Measurements from ENCODE around the gene BMPR1A.
"Not testable (repeated sequence)": the region's sequence is repeated elsewhere in the genome, so short reads cannot be mapped to it uniquely, and the experiment has no call there.

The BMPR1A gene

DNA sequence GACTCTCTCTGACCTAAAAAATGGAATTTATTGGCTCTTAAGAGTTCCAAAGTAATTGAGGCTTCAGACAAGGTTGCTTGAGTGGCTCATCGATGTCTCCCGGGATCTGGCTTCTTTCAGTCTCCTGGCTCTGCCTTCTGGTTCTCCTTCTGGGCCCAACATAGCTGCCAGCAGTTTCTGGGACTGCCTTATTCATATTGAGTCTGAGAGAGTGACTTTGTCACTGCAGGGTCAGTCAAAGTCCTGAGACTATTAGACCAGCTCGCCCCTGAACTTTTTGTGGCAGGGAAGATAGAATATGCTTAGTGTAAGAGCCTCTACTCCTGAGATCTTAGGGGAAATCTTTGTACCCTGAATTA, 107.0 kb downstream of the BMPR1A start:
- Mint-ChIP-seq H3K27me3 (ENCODE audit: low read depth) (no peaks in the 10 kb centered on the region), H3K36me3 (ENCODE audit: low read depth) (no peaks in the 10 kb centered on the region), H3K4me1 (ENCODE audit: low read depth) (no peaks in the 10 kb centered on the region), H3K27ac (no peak overlapping the region), H3K9me3 (no peaks in the 10 kb centered on the region), H3K4me3 (no peak overlapping the region)
- no peak for DNase-seq (ENCODE audit: low spot score)

DNA sequence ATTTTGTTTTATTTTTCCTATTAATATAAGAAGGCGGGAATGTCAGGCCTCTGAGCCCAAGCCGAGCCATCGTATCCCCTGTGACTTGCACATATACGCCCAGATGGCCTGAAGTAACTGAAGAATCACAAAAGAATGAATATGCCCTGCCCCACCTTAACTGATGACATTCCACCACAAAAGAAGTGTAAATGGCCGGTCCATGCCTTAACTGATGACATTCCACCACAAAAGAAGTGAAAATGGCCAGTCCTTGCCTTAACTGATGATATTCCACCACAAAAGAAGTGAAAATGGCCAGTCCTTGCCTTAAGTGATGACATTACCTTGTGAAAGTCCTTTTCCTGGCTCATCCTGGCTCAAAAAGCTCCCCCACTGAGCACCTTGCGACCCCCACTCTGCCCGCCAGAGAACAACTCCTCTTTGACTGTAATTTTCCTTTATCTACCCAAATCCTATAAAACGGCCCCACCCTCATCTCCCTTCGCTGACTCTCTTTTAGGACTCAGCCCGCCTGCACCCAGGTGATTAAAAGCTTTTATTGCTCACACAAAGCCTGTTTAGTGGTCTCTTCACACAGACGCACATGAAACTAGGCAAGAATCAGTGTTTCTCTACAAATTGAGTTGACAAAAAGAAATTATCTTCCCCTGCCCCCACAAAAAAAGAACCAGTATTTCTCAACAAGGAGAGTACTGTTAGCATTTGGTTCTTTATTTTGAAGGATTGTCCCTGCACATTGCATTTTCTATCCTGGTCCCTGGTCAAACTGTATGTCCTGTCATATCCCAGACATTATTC, 108.8 kb downstream of the BMPR1A start:
- DNase-seq (ENCODE audit: low spot score); H3K27ac Mint-ChIP-seq; H3K4me3 Mint-ChIP-seq; H3K4me1 Mint-ChIP-seq (ENCODE audit: low read depth); H3K9me3 Mint-ChIP-seq; H3K36me3 Mint-ChIP-seq (ENCODE audit: low read depth); H3K27me3 Mint-ChIP-seq (ENCODE audit: low read depth): not testable (repeated sequence)

DNA sequence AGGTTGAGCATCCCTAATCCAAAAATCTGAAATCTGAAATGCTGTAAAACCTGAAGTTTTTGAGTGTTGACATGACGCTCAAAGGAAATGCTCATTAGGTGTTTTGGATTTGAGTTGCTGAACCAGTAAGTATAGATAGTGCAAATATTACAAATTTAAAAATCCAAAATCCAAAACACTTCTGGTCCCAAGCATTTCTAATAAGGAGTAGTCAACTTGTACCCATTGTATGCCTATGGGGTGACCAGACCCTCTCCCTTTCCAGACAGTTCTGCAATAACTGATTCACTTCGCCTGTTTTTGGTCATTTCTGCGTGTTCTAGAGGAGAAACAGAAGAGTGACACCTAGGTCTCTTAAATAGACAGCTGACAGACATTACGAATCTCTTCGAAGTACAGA, 110.7 kb downstream of the BMPR1A start:
- no peak overlapping the region for H3K4me3 Mint-ChIP-seq
- no peaks in the 10 kb centered on the region for H3K36me3 Mint-ChIP-seq (ENCODE audit: low read depth)
- no peaks in the 10 kb centered on the region for H3K4me1 Mint-ChIP-seq (ENCODE audit: low read depth)
- peaks cover 3% of the 10 kb centered on the region for H3K27me3 Mint-ChIP-seq (ENCODE audit: low read depth)
- DNase-seq (ENCODE audit: low spot score): no peak
- H3K9me3 Mint-ChIP-seq: no peaks in the 10 kb centered on the region
- H3K27ac Mint-ChIP-seq: no peak overlapping the region

DNA sequence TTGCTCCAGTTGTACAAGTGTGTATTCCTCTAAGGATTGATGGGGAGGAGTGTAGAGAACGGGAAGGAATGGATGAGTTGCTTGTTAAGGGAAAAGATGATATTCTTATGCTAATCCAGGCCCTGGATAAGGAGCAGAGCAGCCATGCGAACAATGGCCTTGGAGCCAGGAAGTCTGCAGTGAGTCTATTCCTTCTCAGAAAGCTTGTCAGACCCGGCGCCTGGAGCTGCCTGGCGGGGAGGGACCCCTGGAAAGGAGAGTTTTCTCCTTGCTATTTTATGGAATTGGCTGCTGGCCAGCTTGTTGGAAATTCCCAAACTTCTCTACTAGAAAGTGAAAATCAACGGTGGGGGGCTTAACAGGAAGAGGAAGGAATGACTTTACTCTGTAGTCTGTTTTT, 111.9 kb downstream of the BMPR1A start:
- no peak for DNase-seq (ENCODE audit: low spot score)
- H3K27ac Mint-ChIP-seq: no peak overlapping the region

DNA sequence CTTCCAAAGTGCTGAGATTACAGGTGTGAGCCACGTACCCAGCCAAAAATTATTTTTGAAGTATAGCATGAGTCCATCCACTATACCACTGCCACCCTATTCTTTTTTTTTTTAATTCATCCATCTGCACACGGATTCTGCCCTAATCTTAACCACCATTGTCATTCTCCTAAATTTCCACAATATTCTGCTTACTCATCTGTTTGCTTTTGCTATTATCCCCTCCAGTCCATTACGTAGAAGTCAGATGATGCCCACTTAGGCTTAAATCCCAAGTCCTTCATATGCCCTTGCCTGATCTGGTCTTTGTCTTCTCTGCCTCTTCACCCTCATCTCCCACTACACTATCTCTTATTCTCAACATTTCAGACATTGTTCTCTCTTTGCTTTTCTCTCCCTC, 114.3 kb downstream of the BMPR1A start:
- Mint-ChIP-seq H3K27me3 (ENCODE audit: low read depth) (peaks cover 3% of the 10 kb centered on the region), H3K27ac (no peak overlapping the region), H3K4me1 (ENCODE audit: low read depth) (no peaks in the 10 kb centered on the region), H3K9me3 (no peaks in the 10 kb centered on the region), H3K36me3 (ENCODE audit: low read depth) (no peaks in the 10 kb centered on the region), H3K4me3 (no peak overlapping the region)
- DNase-seq (ENCODE audit: low spot score): no peak

More for the DNA sequence above, 111.9 kb downstream of the BMPR1A start:
- H3K9me3 Mint-ChIP-seq: no peaks in the 10 kb centered on the region
- H3K27me3 Mint-ChIP-seq (ENCODE audit: low read depth): peaks cover 3% of the 10 kb centered on the region
- H3K36me3 Mint-ChIP-seq (ENCODE audit: low read depth): no peaks in the 10 kb centered on the region
- no peaks in the 10 kb centered on the region for H3K4me1 Mint-ChIP-seq (ENCODE audit: low read depth)
- no peak overlapping the region for H3K4me3 Mint-ChIP-seq

DNA sequence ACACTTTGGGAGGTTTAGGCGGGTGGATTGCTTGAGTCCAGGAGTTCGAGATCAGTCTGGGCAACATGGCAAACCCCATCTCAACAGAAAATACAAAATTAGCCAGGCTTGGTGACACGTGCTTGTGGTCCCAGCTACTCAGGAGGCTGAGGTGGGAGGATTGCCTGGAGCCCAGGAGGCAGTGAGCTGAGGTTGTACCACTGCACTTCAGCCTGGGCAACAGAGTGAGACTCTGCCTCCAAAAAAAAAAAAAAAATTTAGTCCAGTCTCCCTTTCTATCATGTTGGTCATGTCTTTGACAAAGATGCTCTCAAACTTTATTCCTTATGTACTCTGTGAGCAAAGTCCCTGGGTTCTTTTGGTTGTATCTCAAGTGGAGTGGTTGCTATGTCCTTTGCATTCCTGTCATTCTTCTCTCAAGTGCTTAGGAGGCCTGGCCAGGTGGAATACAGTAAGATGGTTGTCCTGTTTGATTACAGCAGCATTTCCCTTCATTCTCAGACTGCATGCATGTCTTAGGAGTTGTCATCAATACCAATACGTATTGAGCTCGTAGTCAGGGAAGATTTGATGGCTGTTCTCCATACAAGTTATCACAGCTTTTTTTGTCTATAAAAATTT, 115.3 kb downstream of the BMPR1A start:
- no peak overlapping the region for H3K4me3 Mint-ChIP-seq
- DNase-seq (ENCODE audit: low spot score): no peak

DNA sequence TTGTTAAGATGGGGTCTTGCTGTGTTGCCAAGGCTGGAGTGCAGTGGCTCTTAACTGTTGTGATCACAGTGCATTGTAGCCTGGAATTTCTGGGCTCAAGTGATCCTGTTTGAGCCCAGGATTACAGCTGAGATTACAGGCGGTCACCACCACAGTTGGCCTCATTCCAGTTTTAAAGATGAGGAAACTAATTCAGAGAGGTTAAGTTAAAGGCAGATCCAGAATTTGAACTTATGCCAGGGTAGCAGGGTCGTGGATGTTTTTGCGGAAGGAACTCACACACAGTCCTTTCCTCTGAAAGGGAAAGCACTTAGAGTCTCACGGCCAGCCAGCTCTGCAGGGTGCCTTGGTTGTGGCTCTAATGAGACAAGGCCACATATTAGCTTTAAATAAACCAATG, 116.3 kb downstream of the BMPR1A start:
- Mint-ChIP-seq H3K27ac (no peak overlapping the region), H3K4me1 (ENCODE audit: low read depth) (no peaks in the 10 kb centered on the region), H3K9me3 (no peaks in the 10 kb centered on the region), H3K27me3 (ENCODE audit: low read depth) (peaks cover 3% of the 10 kb centered on the region), H3K36me3 (ENCODE audit: low read depth) (no peaks in the 10 kb centered on the region), H3K4me3 (no peak overlapping the region)
- no peak for DNase-seq (ENCODE audit: low spot score)

More for the DNA sequence above, 115.3 kb downstream of the BMPR1A start:
- no peak overlapping the region for H3K27ac Mint-ChIP-seq
- no peaks in the 10 kb centered on the region for H3K4me1 Mint-ChIP-seq (ENCODE audit: low read depth)
- H3K27me3 Mint-ChIP-seq (ENCODE audit: low read depth): peaks cover 3% of the 10 kb centered on the region
- H3K36me3 Mint-ChIP-seq (ENCODE audit: low read depth): no peaks in the 10 kb centered on the region
- no peaks in the 10 kb centered on the region for H3K9me3 Mint-ChIP-seq

DNA sequence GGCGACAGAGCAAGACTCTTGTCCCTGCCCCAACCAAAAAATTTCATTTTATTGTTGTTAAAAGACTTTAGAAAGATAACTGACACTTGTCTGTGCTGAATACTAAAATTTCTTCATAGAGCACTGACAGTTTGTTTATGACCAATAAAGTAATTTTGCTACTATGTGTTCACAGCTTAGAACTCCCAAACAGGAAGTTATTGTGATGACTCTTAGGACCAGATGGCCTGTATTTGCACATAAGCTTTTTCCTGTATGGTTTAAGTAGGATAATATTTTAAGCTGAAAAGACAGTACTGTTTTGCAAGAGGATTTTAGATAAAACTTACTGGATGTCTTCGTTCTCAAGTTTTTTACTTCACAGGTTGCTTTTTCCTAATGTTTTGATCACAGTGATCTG, 120.3 kb downstream of the BMPR1A start:
- Mint-ChIP-seq H3K4me1 (ENCODE audit: low read depth) (peaks cover 4% of the 10 kb centered on the region), H3K9me3 (no peaks in the 10 kb centered on the region), H3K27me3 (ENCODE audit: low read depth) (peaks cover 2% of the 10 kb centered on the region), H3K4me3 (no peak overlapping the region), H3K36me3 (ENCODE audit: low read depth) (no peaks in the 10 kb centered on the region), H3K27ac (no peak overlapping the region)
- DNase-seq (ENCODE audit: low spot score): no peak

DNA sequence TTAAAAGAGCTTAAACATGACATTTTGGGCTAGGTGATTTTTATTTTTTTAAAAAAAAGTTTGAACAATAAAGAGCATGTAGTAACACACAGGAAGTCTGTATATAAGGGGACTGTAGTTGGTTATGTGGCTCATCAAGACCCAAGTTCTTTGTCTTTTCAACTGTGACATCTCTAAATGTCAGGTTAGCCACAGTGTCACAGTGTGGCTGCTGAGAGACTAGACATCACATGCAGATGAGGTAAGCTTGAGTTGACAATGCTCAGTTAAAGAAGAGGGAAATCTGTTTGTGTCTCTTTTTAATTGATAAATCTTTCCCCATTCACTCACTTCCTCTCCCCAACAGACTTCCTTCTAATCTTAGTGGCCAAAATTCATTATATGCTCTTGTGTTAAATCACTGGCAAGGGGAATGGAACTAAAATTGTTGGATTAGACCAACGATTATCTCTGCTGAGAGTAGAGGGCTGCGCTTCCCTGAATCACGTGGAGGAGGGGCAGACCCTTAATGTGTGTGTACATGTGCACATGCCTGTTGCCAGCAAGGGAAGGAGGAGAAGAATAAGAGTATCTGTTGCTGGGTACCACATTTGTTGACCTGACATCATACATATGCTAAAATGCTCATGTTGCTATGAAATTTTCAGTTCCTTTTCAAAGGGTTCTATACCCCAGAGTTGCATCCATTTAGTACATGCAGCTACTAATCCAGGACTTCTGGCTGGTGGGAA, 122.7 kb downstream of the BMPR1A start:
- Mint-ChIP-seq H3K9me3 (no peaks in the 10 kb centered on the region), H3K4me1 (ENCODE audit: low read depth) (peaks cover 4% of the 10 kb centered on the region), H3K4me3 (no peak overlapping the region), H3K27me3 (ENCODE audit: low read depth) (no peaks in the 10 kb centered on the region), H3K27ac (no peak overlapping the region), H3K36me3 (ENCODE audit: low read depth) (no peaks in the 10 kb centered on the region)
- DNase-seq (ENCODE audit: low spot score): no peak

DNA sequence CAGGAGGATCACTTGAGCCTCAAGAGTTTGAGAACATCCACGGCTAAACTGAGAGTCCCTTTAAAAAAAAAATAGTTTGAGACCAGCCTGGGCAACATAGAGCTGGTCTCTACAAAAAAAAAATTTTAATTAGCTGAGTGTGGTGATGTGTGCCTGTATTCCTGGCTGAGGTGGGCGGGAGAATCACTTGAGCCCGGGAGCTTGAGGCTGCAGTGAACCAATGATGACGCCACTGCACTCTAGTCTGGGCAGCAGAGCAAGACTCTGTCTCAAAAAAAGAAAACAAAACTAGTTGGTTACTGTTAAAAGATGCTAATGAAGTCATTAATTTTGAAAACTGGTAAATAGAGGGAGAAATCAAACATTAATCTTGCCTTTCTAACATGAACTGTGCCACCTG, 124.6 kb downstream of the BMPR1A start:
- H3K9me3 Mint-ChIP-seq: no peaks in the 10 kb centered on the region
- DNase-seq (ENCODE audit: low spot score): no peak
- H3K4me1 Mint-ChIP-seq (ENCODE audit: low read depth): peaks cover 4% of the 10 kb centered on the region
- no peaks in the 10 kb centered on the region for H3K36me3 Mint-ChIP-seq (ENCODE audit: low read depth)
- H3K27ac Mint-ChIP-seq: no peak overlapping the region
- no peak overlapping the region for H3K4me3 Mint-ChIP-seq
- no peaks in the 10 kb centered on the region for H3K27me3 Mint-ChIP-seq (ENCODE audit: low read depth)

DNA sequence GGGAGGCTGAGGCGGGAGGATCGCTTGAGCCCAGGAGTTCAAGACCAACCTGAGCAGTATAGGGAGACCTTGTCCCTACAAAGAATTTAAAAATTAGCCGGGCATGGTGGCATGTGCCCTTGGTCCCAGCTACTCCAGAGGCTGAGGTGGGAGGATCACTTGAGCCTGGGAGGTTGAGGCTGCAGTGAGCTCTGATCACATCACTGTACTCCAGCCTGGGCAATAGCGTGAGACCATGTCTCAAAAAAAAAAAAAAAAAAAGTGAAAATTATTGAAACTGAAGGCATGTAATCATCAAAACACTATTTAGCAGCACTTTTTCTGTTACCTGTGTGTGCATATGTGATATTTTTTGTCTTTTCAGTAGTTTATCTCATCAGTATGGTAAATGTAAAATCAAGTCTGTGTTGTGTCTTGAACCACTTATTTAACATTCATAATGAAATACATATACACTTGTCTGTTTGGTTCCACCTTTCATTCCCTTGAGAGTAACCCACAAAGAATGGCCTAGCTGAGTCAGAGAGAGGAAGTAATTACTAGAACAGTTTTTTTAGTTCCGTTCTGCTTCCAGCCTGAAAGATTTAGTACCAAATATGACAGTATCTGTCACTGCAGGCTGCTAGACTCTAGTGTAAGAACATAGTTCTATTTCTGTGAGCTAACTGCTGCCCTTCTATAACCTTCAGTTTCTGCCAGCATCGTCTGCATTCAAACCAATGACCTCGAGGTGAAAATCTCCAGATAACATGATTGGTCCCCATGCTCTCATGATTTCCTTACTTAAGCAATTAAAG, 132.4 kb downstream of the BMPR1A start:
- Mint-ChIP-seq H3K27ac (peak overlapping the region; percentile 44), H3K27me3 (ENCODE audit: low read depth) (no peaks in the 10 kb centered on the region), H3K4me3 (no peak overlapping the region), H3K36me3 (ENCODE audit: low read depth) (peaks cover 2% of the 10 kb centered on the region), H3K9me3 (no peaks in the 10 kb centered on the region), H3K4me1 (ENCODE audit: low read depth) (peaks cover 8% of the 10 kb centered on the region)
- DNase-seq (ENCODE audit: low spot score): no peak

DNA sequence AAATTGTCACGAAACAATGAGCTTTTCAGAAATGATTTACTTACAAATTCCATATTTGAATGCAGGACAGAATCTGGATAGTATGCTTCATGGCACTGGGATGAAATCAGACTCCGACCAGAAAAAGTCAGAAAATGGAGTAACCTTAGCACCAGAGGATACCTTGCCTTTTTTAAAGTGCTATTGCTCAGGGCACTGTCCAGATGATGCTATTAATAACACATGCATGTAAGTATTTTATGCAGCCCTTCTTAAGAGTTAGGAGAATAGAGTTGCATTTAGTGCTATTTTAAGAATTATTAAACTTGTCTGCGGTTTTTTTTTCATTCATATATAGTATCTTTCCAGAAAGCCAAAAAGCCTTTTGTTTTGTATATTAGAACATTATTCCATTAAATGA, 133.6 kb downstream of the BMPR1A start:
- no peak overlapping the region for H3K27ac Mint-ChIP-seq
- H3K9me3 Mint-ChIP-seq: no peaks in the 10 kb centered on the region
- H3K27me3 Mint-ChIP-seq (ENCODE audit: low read depth): no peaks in the 10 kb centered on the region
- peaks cover 8% of the 10 kb centered on the region for H3K4me1 Mint-ChIP-seq (ENCODE audit: low read depth)
- peaks cover 2% of the 10 kb centered on the region for H3K36me3 Mint-ChIP-seq (ENCODE audit: low read depth)
- no peak for DNase-seq (ENCODE audit: low spot score)
- H3K4me3 Mint-ChIP-seq: no peak overlapping the region

DNA sequence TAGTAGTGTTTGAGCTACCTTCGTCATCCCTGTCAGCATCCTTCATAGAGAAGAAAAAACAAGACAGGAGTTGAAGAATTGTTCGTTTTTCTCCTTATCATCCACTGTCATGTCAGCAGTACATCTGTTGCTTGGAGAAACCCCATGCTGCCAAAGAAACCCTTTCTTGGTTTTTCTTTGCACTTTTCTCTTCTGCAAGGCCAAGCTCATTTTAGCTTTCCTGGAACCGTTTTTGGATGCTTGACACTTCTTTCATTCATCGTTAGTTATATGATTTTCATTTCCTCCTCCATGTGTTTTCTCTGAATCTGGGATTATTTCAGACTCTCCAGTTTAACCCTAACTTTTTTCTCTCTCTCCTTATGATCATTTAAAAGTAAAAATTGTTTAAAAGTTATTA, 142.1 kb downstream of the BMPR1A start:
- H3K27ac Mint-ChIP-seq: no peak overlapping the region
- no peak overlapping the region for H3K4me3 Mint-ChIP-seq
- DNase-seq (ENCODE audit: low spot score): no peak
- no peaks in the 10 kb centered on the region for H3K4me1 Mint-ChIP-seq (ENCODE audit: low read depth)
- no peaks in the 10 kb centered on the region for H3K36me3 Mint-ChIP-seq (ENCODE audit: low read depth)
- peaks cover 3% of the 10 kb centered on the region for H3K27me3 Mint-ChIP-seq (ENCODE audit: low read depth)
- no peaks in the 10 kb centered on the region for H3K9me3 Mint-ChIP-seq

DNA sequence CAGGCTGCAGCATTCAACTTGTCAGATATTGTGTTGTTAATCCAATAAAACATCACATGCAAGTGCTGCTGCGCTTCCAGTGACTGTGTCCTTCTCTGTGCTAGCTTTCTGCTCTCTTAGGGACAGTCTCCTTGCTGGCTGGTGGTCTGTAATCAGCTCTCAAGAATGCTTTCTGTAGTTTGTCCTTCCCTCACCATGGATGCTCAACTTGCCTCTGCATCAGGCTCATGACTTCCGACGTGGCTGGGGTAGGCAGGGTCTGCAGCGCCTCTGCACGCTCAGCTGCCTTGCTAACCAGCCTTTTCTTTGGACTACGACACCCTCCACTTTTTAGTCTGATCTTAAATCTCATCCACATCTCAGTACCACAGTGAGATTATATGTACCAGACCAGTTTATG, 142.7 kb downstream of the BMPR1A start:
- Mint-ChIP-seq H3K9me3 (no peaks in the 10 kb centered on the region), H3K36me3 (ENCODE audit: low read depth) (no peaks in the 10 kb centered on the region), H3K4me3 (no peak overlapping the region), H3K27me3 (ENCODE audit: low read depth) (peaks cover 3% of the 10 kb centered on the region), H3K27ac (no peak overlapping the region), H3K4me1 (ENCODE audit: low read depth) (no peaks in the 10 kb centered on the region)
- DNase-seq (ENCODE audit: low spot score): no peak

Measured in T-helper 2 cell treated with Interferon-gamma antibody and Interleukin-4, amounts not matched to agents 5 μg/mL and 100 μg/mL, for 36 hours (primary cell).